ENCODE results near the gene HOXB3.

DNA sequence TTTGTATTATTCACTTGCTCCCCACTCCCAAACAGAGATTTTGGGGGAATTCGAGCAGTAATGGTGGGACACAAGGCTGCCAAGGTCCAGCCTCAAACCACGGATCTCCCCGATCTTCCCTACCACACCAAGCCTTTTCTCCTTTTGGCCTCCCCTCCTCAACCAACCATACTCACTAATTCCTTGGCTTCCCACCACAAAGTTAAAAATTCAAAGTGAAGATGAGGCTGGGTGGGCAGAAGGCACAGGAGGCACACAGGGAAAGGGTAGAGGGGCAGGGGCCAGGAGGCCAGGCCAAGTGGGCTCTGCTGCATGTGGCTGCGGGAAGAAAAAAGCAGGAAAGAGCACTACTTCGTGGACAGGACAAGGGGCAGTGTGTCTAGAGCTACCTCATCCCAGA, 27.1 kb downstream of the HOXB3 start:
- TF ChIP-seq, protein P1, sequence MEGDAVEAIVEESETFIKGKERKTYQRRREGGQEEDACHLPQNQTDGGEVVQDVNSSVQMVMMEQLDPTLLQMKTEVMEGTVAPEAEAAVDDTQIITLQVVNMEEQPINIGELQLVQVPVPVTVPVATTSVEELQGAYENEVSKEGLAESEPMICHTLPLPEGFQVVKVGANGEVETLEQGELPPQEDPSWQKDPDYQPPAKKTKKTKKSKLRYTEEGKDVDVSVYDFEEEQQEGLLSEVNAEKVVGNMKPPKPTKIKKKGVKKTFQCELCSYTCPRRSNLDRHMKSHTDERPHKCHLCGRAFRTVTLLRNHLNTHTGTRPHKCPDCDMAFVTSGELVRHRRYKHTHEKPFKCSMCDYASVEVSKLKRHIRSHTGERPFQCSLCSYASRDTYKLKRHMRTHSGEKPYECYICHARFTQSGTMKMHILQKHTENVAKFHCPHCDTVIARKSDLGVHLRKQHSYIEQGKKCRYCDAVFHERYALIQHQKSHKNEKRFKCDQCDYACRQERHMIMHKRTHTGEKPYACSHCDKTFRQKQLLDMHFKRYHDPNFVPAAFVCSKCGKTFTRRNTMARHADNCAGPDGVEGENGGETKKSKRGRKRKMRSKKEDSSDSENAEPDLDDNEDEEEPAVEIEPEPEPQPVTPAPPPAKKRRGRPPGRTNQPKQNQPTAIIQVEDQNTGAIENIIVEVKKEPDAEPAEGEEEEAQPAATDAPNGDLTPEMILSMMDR (IDR thresholded peaks at IDR 0.05; ENCODE audit: borderline replicate concordance, extremely low read depth, low read length, poor library complexity, severe bottlenecking), result no peak
- no peak for TF ChIP-seq EZH2 (IDR thresholded peaks at IDR 0.05; ENCODE audit: borderline replicate concordance, low read depth, low read length, severe bottlenecking)

Data from DND-41 (cell line).